HG03280 (cell line): ENCODE data around the gene LRPAP1.

ENCODE experiments used
- ATAC-seq: cut with Tn5 transposase; IDR thresholded peaks from one replicate; pipeline ENCODE4 v1.9.1; 2021; ENCODE audit warnings: mild to moderate bottlenecking, moderate library complexity; ENCODE audit not compliant: unreplicated experiment

LRPAP1 gene

GRCh38 chr4:3475713-3476260 is 56.4 kb downstream of the LRPAP1 start:
- ATAC-seq: no peak

- ATAC-seq: no peak
These were observed 57.0 kb downstream of the LRPAP1 start for GRCh38 chr4:3475041-3475712.

GRCh38 chr4:3473996-3474765 is 58.0 kb downstream of the LRPAP1 start:
- ATAC-seq: no peak

- ATAC-seq: no peak
These were observed 58.9 kb downstream of the LRPAP1 start for GRCh38 chr4:3473181-3473950.

- no peak for ATAC-seq
These were observed 59.6 kb downstream of the LRPAP1 start for GRCh38 chr4:3472411-3473141.

GRCh38 chr4:3471886-3472285 is 60.3 kb downstream of the LRPAP1 start:
- ATAC-seq: no peak

GRCh38 chr4:3471098-3471760 is 61.0 kb downstream of the LRPAP1 start:
- no peak for ATAC-seq

GRCh38 chr4:3470244-3471097 is 61.8 kb downstream of the LRPAP1 start:
- no peak for ATAC-seq

- no peak for ATAC-seq
These were observed 62.6 kb downstream of the LRPAP1 start for GRCh38 chr4:3469386-3470243.

- ATAC-seq: no peak
These were observed 63.4 kb downstream of the LRPAP1 start for GRCh38 chr4:3468804-3469203.

- ATAC-seq: no peak
These were observed 64.1 kb downstream of the LRPAP1 start for GRCh38 chr4:3468154-3468553.

GRCh38 chr4:3467601-3468031 is 64.6 kb downstream of the LRPAP1 start:
- no peak for ATAC-seq

- no peak for ATAC-seq
These were observed 65.3 kb downstream of the LRPAP1 start for GRCh38 chr4:3466691-3467600.

- ATAC-seq: no peak
These were observed 66.2 kb downstream of the LRPAP1 start for GRCh38 chr4:3465698-3466671.

GRCh38 chr4:3464911-3465697 is 67.1 kb downstream of the LRPAP1 start:
- ATAC-seq: no peak
